WTC11 (cell line): ENCODE measurements around the gene RAB24. TPM values are rescaled to one million over a fixed set of nuclear protein-coding genes. Genes with fewer than 3 reads are reported as not detected.

Experiments used
- ATAC-seq: fragments of 200-7000 bp; cut with Tn5 transposase; 2 replicates; pipeline ENCODE4 v1.10.0; 2021; ENCODE audit warnings: mild to moderate bottlenecking, moderate library complexity
- CTCF ChIA-PET: fragments of 300-600 bp; sonication (Branson Sonifier 250); formaldehyde crosslinking; loops from one replicate; lab custom pipeline; 2021; ENCODE audit warnings: antibody characterized with exemption; lab: Charles Lee
- POLR2A ChIA-PET: fragments of 350-600 bp; sonication (Branson Sonifier 250); formaldehyde crosslinking; loops from one replicate; lab custom pipeline; 2021; ENCODE audit warnings: antibody characterized with exemption; lab: Charles Lee
- DNase-seq: peaks from one replicate; pipeline ENCODE4 v3.0.0; 2021; ENCODE audit warnings: low spot score
- H3K27ac Mint-ChIP-seq: 2 replicates; pipeline ENCODE4 v1.8.0; 2021; ENCODE audit warnings: mixed read lengths
- H3K27me3 Mint-ChIP-seq: 2 replicates; pipeline ENCODE4 v1.8.0; 2021; ENCODE audit warnings: low read depth, mild to moderate bottlenecking, moderate library complexity, mixed read lengths
- H3K36me3 Mint-ChIP-seq: 2 replicates; pipeline ENCODE4 v1.8.0; 2021; ENCODE audit warnings: mixed read lengths
- H3K4me1 Mint-ChIP-seq: 2 replicates; pipeline ENCODE4 v1.8.0; 2022; ENCODE audit warnings: mixed read lengths
- H3K4me3 Mint-ChIP-seq: 2 replicates; pipeline ENCODE4 v1.8.0; 2021; ENCODE audit warnings: mild to moderate bottlenecking, moderate library complexity, mixed read lengths
- H3K9me3 Mint-ChIP-seq: 2 replicates; pipeline ENCODE4 v1.8.0; 2021; ENCODE audit warnings: mixed read lengths
- ATF2 ChIP-seq: sonication (generic); formaldehyde crosslinking; IDR thresholded peaks from 2 replicates; pipeline ENCODE4 v1.8.1; 2022; ENCODE audit warnings: low read depth, missing genetic modification reagents, borderline replicate concordance
- ATF6 ChIP-seq: sonication (generic); formaldehyde crosslinking; IDR thresholded peaks from 2 replicates; pipeline ENCODE4 v1.8.1; 2023; ENCODE audit warnings: mild to moderate bottlenecking, missing genetic modification reagents
- CREM ChIP-seq: sonication (generic); formaldehyde crosslinking; IDR thresholded peaks from 2 replicates; pipeline ENCODE4 v1.8.1; 2022; ENCODE audit warnings: mild to moderate bottlenecking, missing genetic modification reagents, moderate library complexity
- E2F1 ChIP-seq: sonication (generic); formaldehyde crosslinking; IDR thresholded peaks from 2 replicates; pipeline ENCODE4 v1.8.0; 2022; ENCODE audit warnings: mild to moderate bottlenecking, missing genetic modification reagents
- ETV6 ChIP-seq: sonication (generic); formaldehyde crosslinking; IDR thresholded peaks from 2 replicates; pipeline ENCODE4 v1.8.1; 2022; ENCODE audit warnings: mild to moderate bottlenecking, missing genetic modification reagents
- FOXP1 ChIP-seq: sonication (generic); formaldehyde crosslinking; IDR thresholded peaks from 2 replicates; pipeline ENCODE4 v1.8.0; 2022; ENCODE audit warnings: missing genetic modification reagents, mild to moderate bottlenecking, moderate library complexity, borderline replicate concordance
- GRHL2 ChIP-seq: fragments of 250-450 bp; sonication (Bioruptor Pico); IDR thresholded peaks from 2 replicates; pipeline ENCODE4 v1.8.0; 2022; ENCODE audit warnings: mild to moderate bottlenecking, moderate library complexity; ENCODE audit not compliant: insufficient replicate concordance, severe bottlenecking
- HMGA2 ChIP-seq: fragments of 250-450 bp; sonication (Bioruptor Pico); IDR thresholded peaks from 2 replicates; pipeline ENCODE4 v1.4.0; 2021; ENCODE audit warnings: mild to moderate bottlenecking, moderate library complexity
- HMGXB4 ChIP-seq: sonication (generic); formaldehyde crosslinking; IDR thresholded peaks from 2 replicates; pipeline ENCODE4 v1.8.1; 2023; ENCODE audit warnings: mild to moderate bottlenecking, moderate library complexity, missing genetic modification reagents
- JAZF1 ChIP-seq: fragments of 250-450 bp; sonication (Bioruptor Pico); IDR thresholded peaks from 2 replicates; pipeline ENCODE4 v1.9.0; 2021; ENCODE audit warnings: moderate library complexity, mild to moderate bottlenecking, inconsistent platforms
- MAX ChIP-seq: sonication (generic); formaldehyde crosslinking; IDR thresholded peaks from 2 replicates; pipeline ENCODE4 v1.8.0; 2022; ENCODE audit warnings: mild to moderate bottlenecking, missing genetic modification reagents
- MXD4 ChIP-seq: fragments of 250-450 bp; sonication (Bioruptor Pico); IDR thresholded peaks from 2 replicates; pipeline ENCODE4 v1.8.0; 2021; ENCODE audit warnings: mild to moderate bottlenecking, moderate library complexity, borderline replicate concordance
- RELA ChIP-seq: sonication (generic); formaldehyde crosslinking; IDR thresholded peaks from 2 replicates; pipeline ENCODE4 v1.8.1; 2022; ENCODE audit warnings: missing genetic modification reagents, mild to moderate bottlenecking, borderline replicate concordance
- SOX15 ChIP-seq: fragments of 250-450 bp; sonication (Bioruptor Pico); IDR thresholded peaks from 2 replicates; pipeline ENCODE4 v1.9.0; 2021; ENCODE audit warnings: mild to moderate bottlenecking
- TCF7 ChIP-seq: sonication (generic); formaldehyde crosslinking; IDR thresholded peaks from 2 replicates; pipeline ENCODE4 v1.8.0; 2022; ENCODE audit warnings: mild to moderate bottlenecking, low read depth, missing genetic modification reagents, moderate library complexity
- TP53 ChIP-seq: sonication (generic); formaldehyde crosslinking; IDR thresholded peaks from 2 replicates; pipeline ENCODE4 v1.8.1; 2023; ENCODE audit warnings: mild to moderate bottlenecking, missing genetic modification reagents
- USF1 ChIP-seq: sonication (generic); formaldehyde crosslinking; IDR thresholded peaks from 2 replicates; pipeline ENCODE4 v1.8.0; 2022; ENCODE audit warnings: mild to moderate bottlenecking, missing genetic modification reagents
- USF2 ChIP-seq: sonication (generic); formaldehyde crosslinking; IDR thresholded peaks from 2 replicates; pipeline ENCODE4 v1.8.1; 2023; ENCODE audit warnings: mild to moderate bottlenecking, missing genetic modification reagents, moderate library complexity
- ZBTB43 ChIP-seq: sonication (generic); formaldehyde crosslinking; IDR thresholded peaks from 2 replicates; pipeline ENCODE4 v1.8.1; 2023; ENCODE audit warnings: mild to moderate bottlenecking, missing genetic modification reagents
- ZNF232 ChIP-seq: sonication (generic); formaldehyde crosslinking; IDR thresholded peaks from 2 replicates; pipeline ENCODE4 v1.8.0; 2022; ENCODE audit warnings: mild to moderate bottlenecking, missing genetic modification reagents
- ZNF263 ChIP-seq: sonication (generic); formaldehyde crosslinking; IDR thresholded peaks from 2 replicates; pipeline ENCODE4 v1.8.1; 2022; ENCODE audit warnings: low read depth, mild to moderate bottlenecking, moderate library complexity, missing genetic modification reagents
- ZNF281 ChIP-seq: sonication (generic); formaldehyde crosslinking; IDR thresholded peaks from 2 replicates; pipeline ENCODE4 v1.8.0; 2023; ENCODE audit warnings: mild to moderate bottlenecking, missing genetic modification reagents
- ZNF396 ChIP-seq: fragments of 250-450 bp; sonication (Bioruptor Pico); IDR thresholded peaks from 2 replicates; pipeline ENCODE4 v1.8.0; 2021; ENCODE audit warnings: mild to moderate bottlenecking, moderate library complexity, borderline replicate concordance
- total RNA-seq: library from RNA; stranded (reverse); gene quantifications from 3 replicates; pipeline ENCODE4 v1.2.3, GENCODE V29; 2021

RAB24 gene
- total RNA-seq, 1 experiment from 2014 or later: 37.0 TPM

GRCh38 chr5:177297922-177298321, 5.6 kb downstream of the RAB24 start (continued):
- TF ChIP-seq HMGA2: no peak
- TF ChIP-seq HMGXB4 (CRISPR knock-in tag): no peak
- no peak for TF ChIP-seq SOX15
- TF ChIP-seq CREM (CRISPR knock-in tag): no peak
- no peak for TF ChIP-seq ATF2 (CRISPR knock-in tag)
- no peak for TF ChIP-seq ZNF263 (CRISPR knock-in tag)
- no peak for TF ChIP-seq TCF7

GRCh38 chr5:177296581-177296980, 6.9 kb downstream of the RAB24 start:
- Mint-ChIP-seq H3K36me3 (peaks cover 45% of the 10 kb centered on the region), H3K27ac (no peak overlapping the region; the same call in 1 of the 2 replicates), H3K9me3 (no peaks in the 10 kb centered on the region), H3K4me3 (no peak overlapping the region), H3K27me3 (no peaks in the 10 kb centered on the region), H3K4me1 (peaks cover 33% of the 10 kb centered on the region)
- DNase-seq (no peak), ATAC-seq (no peak)
- POLR2A ChIA-PET: no interaction called here
- CTCF ChIA-PET: interaction anchor here (0.8 to 4.7 kb wide), 3 partner anchors 13 to 225 kb away, joined by 3 to 36 read pairs (median 9); no protein-coding TSS in a partner anchor
- TF ChIP-seq ATF6: no peak
- TF ChIP-seq MXD4 (CRISPR knock-in tag): no peak
- no peak for TF ChIP-seq ZNF232
- no peak for TF ChIP-seq TP53
- TF ChIP-seq E2F1 (CRISPR knock-in tag): no peak
- TF ChIP-seq MAX (CRISPR knock-in tag): no peak
- TF ChIP-seq RELA (CRISPR knock-in tag): no peak
- TF ChIP-seq GRHL2 (CRISPR knock-in tag): no peak
- TF ChIP-seq ETV6 (CRISPR knock-in tag): no peak
- TF ChIP-seq USF2 (CRISPR knock-in tag): no peak
- TF ChIP-seq HMGA2: no peak
- TF ChIP-seq ZBTB43 (CRISPR knock-in tag): no peak
- TF ChIP-seq USF1 (CRISPR knock-in tag): no peak
- no peak for TF ChIP-seq JAZF1 (CRISPR knock-in tag)
- TF ChIP-seq ZNF281 (CRISPR knock-in tag): no peak
- no peak for TF ChIP-seq CREM (CRISPR knock-in tag)
- no peak for TF ChIP-seq FOXP1
- TF ChIP-seq ZNF396: no peak
